GM19043 (cell line): ENCODE data around the gene ANKRD40CL.

Experiments used
- ATAC-seq: cut with Tn5 transposase; IDR thresholded peaks from one replicate; pipeline ENCODE4 v1.9.1; 2021; ENCODE audit warnings: low read depth; ENCODE audit not compliant: unreplicated experiment

The ANKRD40CL gene

DNA sequence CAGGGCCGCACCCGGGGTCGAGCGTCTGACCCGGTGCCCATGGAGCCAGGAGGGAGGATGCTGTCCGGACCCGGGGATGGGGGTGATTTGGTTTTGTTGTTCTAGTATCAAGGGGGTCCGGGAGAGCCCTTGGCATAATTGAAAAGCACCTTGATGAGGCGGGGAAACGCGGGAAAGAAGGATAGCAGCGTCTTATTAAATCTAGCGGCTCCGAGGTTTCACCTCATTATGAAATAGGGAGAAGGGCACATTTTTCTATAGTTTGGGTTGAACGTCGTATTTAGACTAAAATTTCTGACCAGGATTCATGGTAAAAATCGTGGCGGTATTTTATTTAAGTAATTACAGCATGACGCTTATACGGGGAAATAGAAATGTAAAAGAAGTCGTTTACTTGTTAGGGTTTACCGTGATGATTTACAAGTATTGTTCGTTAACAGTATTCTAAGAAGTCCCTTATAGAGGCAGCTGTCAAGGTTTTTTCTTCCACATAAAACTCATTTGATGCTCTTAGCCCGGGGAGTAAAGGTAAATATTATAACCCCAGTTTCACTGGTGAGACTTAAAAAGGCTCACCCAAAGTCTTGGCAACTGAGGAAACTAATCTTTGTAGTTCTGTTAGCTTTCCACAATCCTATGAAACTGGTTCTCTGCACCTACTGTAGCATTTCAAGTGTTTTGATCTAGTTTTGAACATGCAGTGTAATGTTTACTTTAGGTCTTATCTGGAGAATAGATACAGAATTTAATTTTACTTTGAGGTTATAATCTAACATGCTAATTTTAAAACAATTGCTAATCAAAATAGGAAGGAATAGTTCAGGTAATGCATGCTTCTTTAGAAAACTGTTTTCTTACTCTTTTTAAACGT is 47.2 kb downstream of the ANKRD40CL start:
- no peak for ATAC-seq

DNA sequence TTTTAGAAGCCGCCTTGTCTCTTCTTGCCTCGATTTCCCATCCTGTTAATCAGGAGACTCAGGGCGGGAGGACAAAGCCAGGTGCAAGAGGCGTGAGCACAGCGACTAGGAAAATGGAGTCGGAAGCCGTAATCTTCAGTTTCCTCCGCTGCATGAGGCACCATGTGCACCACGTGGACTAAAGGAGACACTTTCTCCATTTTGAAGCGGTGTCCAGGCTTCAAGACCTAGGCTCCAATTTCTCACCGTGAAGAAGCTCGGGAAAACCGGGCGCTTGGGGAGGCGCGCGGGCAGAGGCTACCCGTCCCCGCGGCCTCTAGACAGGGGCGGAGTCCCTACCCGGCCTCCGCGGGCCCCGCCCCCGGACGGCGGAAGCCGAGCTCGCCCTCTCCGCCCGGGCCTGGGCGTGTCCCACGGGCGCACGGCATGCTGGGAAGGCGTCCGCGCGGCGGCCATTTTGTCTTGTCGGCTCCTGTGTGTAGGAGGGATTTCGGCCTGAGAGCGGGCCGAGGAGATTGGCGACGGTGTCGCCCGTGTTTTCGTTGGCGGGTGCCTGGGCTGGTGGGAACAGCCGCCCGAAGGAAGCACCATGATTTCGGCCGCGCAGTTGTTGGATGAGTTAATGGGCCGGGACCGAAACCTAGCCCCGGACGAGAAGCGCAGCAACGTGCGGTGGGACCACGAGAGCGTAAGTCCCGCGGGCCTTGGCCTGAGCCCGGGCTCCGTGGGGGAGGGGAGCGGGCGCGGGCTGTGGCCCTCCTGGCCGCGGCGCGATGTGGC is 48.0 kb downstream of the ANKRD40CL start, which contains the start of gene LUC7L3:
LUC7L3 (plus strand) TSS at position 460 of the 780 bp plus-strand sequence; CDS start at position 590, 130 bp downstream.
- peak; percentile 91 for ATAC-seq

DNA sequence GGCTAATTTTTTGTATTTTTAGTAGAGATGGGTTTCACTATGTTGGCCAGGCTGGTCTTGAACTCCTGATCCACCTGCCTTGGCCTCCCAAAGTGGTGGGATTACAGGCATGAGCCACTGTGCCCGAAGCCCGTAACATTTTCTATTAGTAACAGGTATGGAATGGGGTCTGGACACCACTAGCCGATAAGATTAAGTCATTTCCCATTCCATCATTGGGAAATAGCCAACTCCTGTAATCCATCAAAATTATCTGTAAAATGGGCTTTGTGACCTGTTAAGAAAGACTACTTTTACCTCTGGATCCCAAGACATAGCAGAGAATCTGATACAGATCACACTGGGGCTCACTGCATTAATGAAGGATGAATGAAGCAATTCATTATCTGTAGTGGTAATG is 51.8 kb downstream of the ANKRD40CL start:
- no peak for ATAC-seq

DNA sequence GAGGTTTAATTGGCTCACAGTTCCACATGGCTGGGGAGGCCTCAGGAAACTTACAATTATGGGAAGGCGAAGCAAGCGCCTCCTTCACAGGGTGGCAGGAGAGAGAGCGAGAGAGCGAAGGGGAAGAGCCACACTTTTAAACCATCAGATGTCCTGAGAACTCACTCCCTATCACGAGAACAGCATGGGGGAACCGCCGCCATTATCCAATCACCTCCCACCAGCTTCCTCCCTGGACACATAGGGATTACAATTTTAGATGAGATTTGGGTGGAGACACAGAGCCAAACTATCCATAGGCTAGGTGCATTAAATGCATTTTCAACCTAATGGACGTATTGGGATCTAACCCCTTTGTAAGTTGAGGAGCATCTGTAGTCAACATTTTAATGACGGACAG is 54.7 kb downstream of the ANKRD40CL start:
- no peak for ATAC-seq
